HG03196 (cell line): Measurements from ENCODE around the gene NDUFA1.
A peak's percentile ranks its signal among the peaks of the same experiment; 100 is the strongest.
"Not testable (repeated sequence)": the region's sequence is repeated elsewhere in the genome, so short reads cannot be mapped to it uniquely, and the experiment has no call there.

Experiments
- ATAC-seq: cut with Tn5 transposase; IDR thresholded peaks from one replicate; pipeline ENCODE4 v1.9.1; 2021; ENCODE audit not compliant: unreplicated experiment

NDUFA1 gene

GRCh38 chrX:119871599-119872395, at the start of gene NDUFA1, which contains the start of gene RNF113A:
Gene NDUFA1 (plus strand): TSS chrX:119871832. CDS start chrX:119871912, 80 bp downstream.
Gene RNF113A (minus strand): TSS chrX:119871733. CDS start chrX:119871613, 120 bp downstream.
- peak; percentile 96 for ATAC-seq

GRCh38 chrX:119824221-119824620, 47.4 kb upstream of the NDUFA1 start:
- not testable (repeated sequence) for ATAC-seq

DNA sequence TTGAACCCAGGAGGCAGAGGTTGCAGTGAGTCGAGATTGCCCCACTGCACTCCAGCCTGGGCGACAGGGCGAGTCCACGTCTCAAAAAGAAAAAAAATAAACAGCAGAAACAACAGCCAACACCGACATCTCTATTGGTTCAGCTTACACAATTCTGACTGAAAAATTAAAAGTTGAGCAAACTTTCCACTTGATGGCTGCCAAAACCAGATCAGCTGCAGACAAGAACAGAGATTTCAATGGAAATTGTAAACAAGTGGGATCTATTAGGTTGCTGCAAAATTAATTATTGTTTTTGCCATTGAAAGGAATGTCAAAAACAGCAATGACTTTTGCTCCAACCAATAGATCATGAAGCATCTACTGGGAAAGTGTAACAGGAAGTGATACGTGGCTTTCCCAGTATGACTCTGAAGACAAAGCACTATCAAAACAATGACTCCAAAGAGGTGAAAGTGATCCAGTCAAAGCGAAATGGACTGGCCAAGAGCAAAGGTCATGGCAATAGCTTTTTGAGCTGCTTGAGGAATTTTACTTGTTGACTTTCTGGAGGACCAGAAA, 45.2 kb upstream of the NDUFA1 start:
- ATAC-seq = no peak

- ATAC-seq = no peak
These were observed 43.2 kb upstream of the NDUFA1 start for GRCh38 chrX:119828446-119828845.

GRCh38 chrX:119833905-119834304, 37.7 kb upstream of the NDUFA1 start:
- no peak for ATAC-seq

GRCh38 chrX:119852382-119853353, 19.0 kb upstream of the NDUFA1 start, which contains the start of gene UPF3B:
Gene UPF3B (minus strand): TSS chrX:119852963. CDS start chrX:119852928, 35 bp downstream.
- peak; percentile 99 for ATAC-seq

GRCh38 chrX:119853444-119853843, 18.2 kb upstream of the NDUFA1 start:
- ATAC-seq = no peak

- no peak for ATAC-seq
These were observed 953 bp upstream of the NDUFA1 start for GRCh38 chrX:119870626-119871131.

- ATAC-seq = peak; percentile 26
These were observed 410 bp upstream of the NDUFA1 start for GRCh38 chrX:119871245-119871598.

- ATAC-seq = no peak
These were observed 7.1 kb downstream of the NDUFA1 start for GRCh38 chrX:119878740-119879139.

DNA sequence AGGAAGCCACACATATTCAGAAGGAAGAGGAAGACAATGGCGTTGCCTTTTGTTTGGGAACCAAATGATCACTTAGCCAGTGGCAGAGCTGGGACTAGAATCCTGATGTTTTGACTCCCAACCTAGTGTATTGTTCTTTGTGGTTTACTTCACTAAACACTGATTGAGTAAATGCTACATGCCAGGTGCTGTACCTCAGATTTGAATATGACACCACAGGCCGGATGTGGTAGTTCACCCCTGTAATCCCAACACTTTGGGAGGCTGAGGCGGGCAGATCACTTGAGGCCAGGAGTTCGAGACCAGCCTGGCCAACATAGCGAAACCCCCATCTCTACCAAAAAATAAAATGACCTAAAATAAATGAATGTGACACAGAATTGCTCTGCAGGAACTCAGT, 8.4 kb downstream of the NDUFA1 start:
- ATAC-seq = no peak

- ATAC-seq = no peak
These were observed 9.2 kb downstream of the NDUFA1 start for GRCh38 chrX:119880552-119881437.

GRCh38 chrX:119885554-119886428, 14.2 kb downstream of the NDUFA1 start:
- ATAC-seq = no peak

DNA sequence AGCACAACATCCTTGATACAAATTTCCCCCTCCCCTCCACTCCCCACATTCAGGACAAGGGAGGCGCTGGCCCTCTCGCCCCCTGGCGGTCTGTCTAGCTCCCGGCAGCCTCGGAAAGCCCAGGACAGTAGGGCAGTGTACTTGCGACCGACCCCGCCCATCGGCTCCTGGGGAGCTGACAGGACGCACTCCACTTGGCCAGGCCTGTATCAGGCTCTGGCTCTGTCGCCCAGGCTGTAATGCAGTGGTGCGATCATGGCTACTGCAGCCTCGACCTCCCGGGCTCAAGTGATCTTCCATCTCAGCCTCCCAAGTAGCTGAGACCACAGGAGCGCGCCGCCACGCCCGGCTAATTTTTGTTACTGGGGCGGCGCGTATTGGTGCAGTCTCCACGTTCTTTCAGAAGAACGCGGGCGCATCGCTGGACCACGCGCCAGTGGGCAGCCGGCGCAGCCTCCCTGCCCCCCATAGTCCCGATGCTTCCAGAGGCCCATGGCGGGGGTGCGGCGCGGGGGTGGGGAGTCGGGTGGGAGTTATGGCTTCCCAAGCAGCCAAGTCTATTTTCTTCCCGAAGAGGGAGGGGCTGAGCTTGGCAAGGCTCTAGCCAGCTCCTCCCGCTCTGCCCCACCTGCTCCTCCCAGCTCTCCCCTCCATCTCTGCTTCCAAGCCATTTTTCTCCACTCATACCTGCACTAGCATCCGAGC, 16.2 kb downstream of the NDUFA1 start:
- ATAC-seq = peak; percentile 67

- not testable (repeated sequence) for ATAC-seq
These were observed 19.0 kb downstream of the NDUFA1 start for GRCh38 chrX:119890626-119891025.

GRCh38 chrX:119891961-119892692, 20.5 kb downstream of the NDUFA1 start:
- ATAC-seq = not testable (repeated sequence)

DNA sequence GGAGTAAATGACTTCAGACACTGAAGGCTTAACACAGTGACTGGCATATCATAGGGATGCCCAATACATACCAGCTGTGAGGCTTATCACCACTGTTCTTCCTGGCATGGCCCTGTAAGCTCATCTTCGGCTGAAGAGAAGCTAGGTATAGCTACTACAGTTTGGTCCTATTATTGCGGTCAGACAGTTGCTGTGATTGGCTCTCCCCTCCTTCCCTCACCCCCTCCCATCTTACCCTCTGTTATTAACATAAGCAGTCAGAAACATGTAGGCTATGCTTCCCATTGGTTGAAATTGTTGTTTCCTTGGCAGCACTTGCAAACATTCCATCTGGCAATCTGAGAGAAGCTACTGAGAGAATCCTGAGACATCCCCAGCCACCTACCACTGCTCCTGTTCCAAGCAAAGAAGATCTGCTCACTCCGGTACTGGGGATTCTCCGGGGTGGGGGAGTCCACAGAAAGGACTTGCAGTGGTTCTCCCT, 24.3 kb downstream of the NDUFA1 start, which contains the start of gene AKAP14:
Gene AKAP14 (plus strand): TSS at position 51 of the 484 bp plus-strand sequence. CDS start 7,331 bp downstream, outside the sequence.
- no peak for ATAC-seq
